SK-N-SH treated with all-trans-retinoic acid at 6 μM for 48 hours (cell line): ENCODE results near the gene KLRF1.

ENCODE experiments used
- ARNTL ChIP-seq: fragments of 450-650 bp; formaldehyde crosslinking; IDR thresholded peaks from 2 replicates; pipeline ENCODE4 v1.5.0; 2020; ENCODE audit warnings: low read depth, mild to moderate bottlenecking, moderate library complexity, borderline replicate concordance
- BACH2 ChIP-seq: fragments of 250-450 bp; sonication (Bioruptor Pico); IDR thresholded peaks from 2 replicates; pipeline ENCODE4 v1.9.0; 2021; ENCODE audit warnings: mild to moderate bottlenecking, borderline replicate concordance
- CSRNP3 ChIP-seq: fragments of 250-450 bp; sonication (Bioruptor Pico); IDR thresholded peaks from 2 replicates; pipeline ENCODE4 v1.5.1; 2021; ENCODE audit warnings: mild to moderate bottlenecking, moderate library complexity
- ESRRG ChIP-seq: fragments of 250-450 bp; sonication (Bioruptor Pico); IDR thresholded peaks from 2 replicates; pipeline ENCODE4 v1.6.1; 2021; ENCODE audit warnings: mild to moderate bottlenecking
- ISL1 ChIP-seq: fragments of 250-450 bp; sonication (Bioruptor Pico); IDR thresholded peaks from 2 replicates; pipeline ENCODE4 v2.1.2; 2022; ENCODE audit warnings: mild to moderate bottlenecking, moderate library complexity
- SNAI2 ChIP-seq: fragments of 250-450 bp; sonication (Bioruptor Pico); IDR thresholded peaks from 2 replicates; pipeline ENCODE4 v1.5.0; 2020; ENCODE audit warnings: mild to moderate bottlenecking, moderate library complexity
- TOX ChIP-seq: fragments of 250-450 bp; sonication (Bioruptor Pico); IDR thresholded peaks from 2 replicates; pipeline ENCODE4 v1.8.0; 2021; ENCODE audit warnings: mild to moderate bottlenecking, moderate library complexity, borderline replicate concordance
- TF ChIP-seq, protein P1 (sequence below): fragments of 250-450 bp; sonication (Bioruptor Pico); IDR thresholded peaks from 2 replicates; pipeline ENCODE4 v1.5.1; 2020; ENCODE audit warnings: low read depth, mild to moderate bottlenecking, moderate library complexity
- TF ChIP-seq, protein P2 (sequence below): fragments of 250-450 bp; sonication (Bioruptor Pico); IDR thresholded peaks from 2 replicates; pipeline ENCODE4 v1.8.0; 2020; ENCODE audit warnings: mild to moderate bottlenecking, moderate library complexity, borderline replicate concordance

DNA sequence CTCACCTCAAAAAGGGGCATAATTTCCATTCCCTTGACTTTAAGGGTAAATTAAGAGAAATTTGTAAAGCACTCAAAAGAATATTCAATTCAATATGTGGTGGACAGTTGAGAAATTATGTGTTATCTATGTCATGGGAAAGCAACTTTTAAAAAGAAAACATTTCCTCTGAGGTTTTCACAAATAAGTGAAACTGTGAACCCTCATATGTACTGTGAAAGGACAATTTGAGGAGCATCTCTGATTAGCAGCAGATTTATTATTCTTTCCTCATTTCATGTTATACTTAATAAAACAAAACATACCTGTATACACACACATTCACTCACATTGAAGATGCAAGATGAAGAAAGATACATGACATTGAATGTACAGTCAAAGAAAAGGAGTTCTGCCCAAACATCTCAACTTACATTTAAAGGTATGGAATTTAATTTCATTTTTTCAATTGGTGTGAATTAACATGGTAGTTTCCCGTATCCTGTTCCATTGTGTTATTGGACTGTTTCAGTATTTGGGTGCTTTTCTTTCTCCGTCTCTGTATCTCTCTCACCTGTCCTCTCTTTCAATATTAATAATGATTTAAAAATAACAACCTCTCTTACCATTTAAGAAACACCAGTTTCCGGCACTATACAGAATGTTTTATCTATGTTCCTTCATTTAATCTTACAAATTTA is at the start of gene KLRF1:
- TF ChIP-seq ISL1 (CRISPR knock-in tag) (no peak), ARNTL (no peak), SNAI2 (CRISPR knock-in tag) (no peak), BACH2 (CRISPR knock-in tag) (no peak), ESRRG (CRISPR knock-in tag) (no peak), TOX (CRISPR knock-in tag) (no peak), CSRNP3 (CRISPR knock-in tag) (no peak)
- TF ChIP-seq, protein P1, sequence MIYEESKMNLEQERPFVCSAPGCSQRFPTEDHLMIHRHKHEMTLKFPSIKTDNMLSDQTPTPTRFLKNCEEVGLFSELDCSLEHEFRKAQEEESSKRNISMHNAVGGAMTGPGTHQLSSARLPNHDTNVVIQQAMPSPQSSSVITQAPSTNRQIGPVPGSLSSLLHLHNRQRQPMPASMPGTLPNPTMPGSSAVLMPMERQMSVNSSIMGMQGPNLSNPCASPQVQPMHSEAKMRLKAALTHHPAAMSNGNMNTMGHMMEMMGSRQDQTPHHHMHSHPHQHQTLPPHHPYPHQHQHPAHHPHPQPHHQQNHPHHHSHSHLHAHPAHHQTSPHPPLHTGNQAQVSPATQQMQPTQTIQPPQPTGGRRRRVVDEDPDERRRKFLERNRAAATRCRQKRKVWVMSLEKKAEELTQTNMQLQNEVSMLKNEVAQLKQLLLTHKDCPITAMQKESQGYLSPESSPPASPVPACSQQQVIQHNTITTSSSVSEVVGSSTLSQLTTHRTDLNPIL (CRISPR knock-in tag): no peak
- TF ChIP-seq, protein P2, sequence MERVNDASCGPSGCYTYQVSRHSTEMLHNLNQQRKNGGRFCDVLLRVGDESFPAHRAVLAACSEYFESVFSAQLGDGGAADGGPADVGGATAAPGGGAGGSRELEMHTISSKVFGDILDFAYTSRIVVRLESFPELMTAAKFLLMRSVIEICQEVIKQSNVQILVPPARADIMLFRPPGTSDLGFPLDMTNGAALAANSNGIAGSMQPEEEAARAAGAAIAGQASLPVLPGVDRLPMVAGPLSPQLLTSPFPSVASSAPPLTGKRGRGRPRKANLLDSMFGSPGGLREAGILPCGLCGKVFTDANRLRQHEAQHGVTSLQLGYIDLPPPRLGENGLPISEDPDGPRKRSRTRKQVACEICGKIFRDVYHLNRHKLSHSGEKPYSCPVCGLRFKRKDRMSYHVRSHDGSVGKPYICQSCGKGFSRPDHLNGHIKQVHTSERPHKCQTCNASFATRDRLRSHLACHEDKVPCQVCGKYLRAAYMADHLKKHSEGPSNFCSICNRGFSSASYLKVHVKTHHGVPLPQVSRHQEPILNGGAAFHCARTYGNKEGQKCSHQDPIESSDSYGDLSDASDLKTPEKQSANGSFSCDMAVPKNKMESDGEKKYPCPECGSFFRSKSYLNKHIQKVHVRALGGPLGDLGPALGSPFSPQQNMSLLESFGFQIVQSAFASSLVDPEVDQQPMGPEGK (CRISPR knock-in tag): no peak
